H1 (cell line): ENCODE results near the gene CH25H. TPM values are rescaled to one million over a fixed set of nuclear protein-coding genes. Genes with fewer than 3 reads are reported as not detected.

Experiments
- ATF2 ChIP-seq: IDR thresholded peaks from 2 replicates; pipeline ENCODE4 v1.6.1; 2012; ENCODE audit warnings: low read length, inconsistent platforms
- polyA plus RNA-seq, 7 experiments: library from polyadenylated mRNA; depleted of rRNA in 3 of 7; stranded (reverse) in 5 of 7; unstranded in 2 of 7; fragments of >200 nt in 5 of 7; fragments of 200-250 nt in 2 of 7; gene quantifications; 1 replicate in 5 of 7; 2 replicates in 1 of 7; 4 replicates in 1 of 7; pipeline versions ENCODE4 v1.2.1 to v1.2.3, GENCODE V29; 2011 to 2013; ENCODE audit warnings: missing spikeins in 2 of 7, mixed read lengths in 2 of 7
- total RNA-seq: library from RNA; stranded (reverse); fragmentation: NEBNext Ultra II Directional; extraction: Animal tissue kit (Norgen Biotek cat#: 25700); gene quantifications from 2 replicates; pipeline ENCODE4 v1.2.1, GENCODE V29; 2021

Gene CH25H
- total and polyA plus RNA-seq, 2 of the 8 experiments (the other 6 are each of a cell fraction or from before 2014, with no cell fraction given), result 0.56 to 1.3 TPM

- TF ChIP-seq ATF2, result no peak
Observed at GRCh38 chr10:89215511-89215910, 8.4 kb upstream of the CH25H start (continued).
